Adrenal gland (tissue), 12 donors: ENCODE results near the gene RHOH. TPM values are rescaled to one million over a fixed set of nuclear protein-coding genes. Genes with fewer than 3 reads are reported as not detected.

Experiments used
- DNase-seq, 7 donors: peaks; one replicate each; pipeline ENCODE4 v3.0.0-alpha.2; 2019 to 2020
- H3K27ac ChIP-seq, 5 donors: fragments of 200-600 bp; sonication (generic) in 4 of 5; 1 replicate in 3 of 5; 2 replicates in 2 of 5; pipeline versions ENCODE4 v1.5.1 to v1.8.0; 2016 to 2020; ENCODE audit warnings: mild to moderate bottlenecking in 1 of 5
- H3K27me3 ChIP-seq: fragments of 200-600 bp; 2 replicates; pipeline ENCODE4 v1.8.0; 2021
- H3K36me3 ChIP-seq, 2 donors: fragments of 200-600 bp; replicated peaks in 1 of 2; 1 replicate in 1 of 2; 2 replicates in 1 of 2; pipeline versions ENCODE4 v1.5.1 to v1.8.0; 2018 to 2022
- H3K4me1 ChIP-seq, 2 donors: fragments of 200-600 bp; replicated peaks in 1 of 2; 1 replicate in 1 of 2; 2 replicates in 1 of 2; pipeline versions ENCODE4 v1.5.1 to v1.8.0; 2018 to 2021
- H3K4me3 ChIP-seq, 4 donors: fragments of 200-600 bp; sonication (generic) in 3 of 4; one replicate each; pipeline ENCODE4 v1.5.1; 2016 to 2018
- H3K9me3 ChIP-seq, 3 donors: fragments of 200-600 bp; sonication (generic) in 1 of 3; replicated peaks in 1 of 3; 1 replicate in 2 of 3; 2 replicates in 1 of 3; pipeline versions ENCODE4 v1.5.1 to v1.8.0; 2016 to 2021
- POLR2A ChIP-seq, 2 donors: fragments of 450-650 bp; IDR thresholded peaks; one replicate each; pipeline ENCODE4 v1.6.1; 2017; ENCODE audit warnings: antibody characterized with exemption in 2 of 2, mild to moderate bottlenecking in 2 of 2, moderate library complexity in 1 of 2
- WGBS, 4 donors: extraction: QIAGEN DNeasy Blood & Tissue Kit in 2 of 4; methylation state at CpG; one replicate each; pipeline versions ENCODE4 v1.1.5 to v1.1.7; 2013 to 2017; 5-methylcytosine and 5-hydroxymethylcytosine counted together
- intact Hi-C, 2 donors: fragments of 100-400 bp; cut with DNase I; formaldehyde crosslinking; loops; one replicate each; pipeline versions ENCODE4 v1.14.1 to v1.15.0; 2022 to 2023
- polyA plus RNA-seq, 3 donors: library from polyadenylated mRNA; stranded (reverse); fragments of 200-250 nt in 2 of 3; fragments of 350-450 nt in 1 of 3; fragmentation: Illumina TruSeq in 1 of 3; extraction: RNeasy Lipid Tissue Mini Kit (QIAGEN cat#74804) in 1 of 3; gene quantifications; one replicate each; pipeline ENCODE4 v1.2.3, GENCODE V29; 2013 to 2014
- total RNA-seq, 9 donors: library from RNA; depleted of rRNA in 4 of 9; stranded (reverse); fragments of >200 nt in 4 of 9; fragments of 120-200 nt in 1 of 9; fragmentation: NEBNext Ultra II Directional in 1 of 9; extraction: Animal tissue kit (Norgen Biotek cat#: 25700) in 1 of 9; gene quantifications; one replicate each; pipeline versions ENCODE4 v1.1.0 to v1.2.4, GENCODE V29; 2013 to 2023
- TF ChIP-seq, protein P1 (sequence below), 6 experiments: fragments of 450-650 bp in 4 of 6; fragments of 200-600 bp in 2 of 6; sonication (generic) in 1 of 6; IDR thresholded peaks; 1 replicate in 5 of 6; 2 replicates in 1 of 6; pipeline versions ENCODE4 v1.5.1 to v1.8.0; 2016 to 2021; ENCODE audit warnings: antibody characterized with exemption in 6 of 6, mild to moderate bottlenecking in 2 of 6, moderate library complexity in 1 of 6
- donor health status: healthy with polysubstance abuse.
- donor health status: Bipolar disorder and iron deficiency.
- donor health status: DM: yes; HTN: yes; CAD: no.
- donor health status: DM: no; HTN: no; CAD: no.
- donor health status: DM: no; HTN: no; CAD: no.
- donor health status: DM: yes; HTN: yes; CAD: no.

RHOH gene
- total and polyA plus RNA-seq, 12 donors, result 0.33 to 3.4 (median 0.96) TPM; not detected in 1

DNA sequence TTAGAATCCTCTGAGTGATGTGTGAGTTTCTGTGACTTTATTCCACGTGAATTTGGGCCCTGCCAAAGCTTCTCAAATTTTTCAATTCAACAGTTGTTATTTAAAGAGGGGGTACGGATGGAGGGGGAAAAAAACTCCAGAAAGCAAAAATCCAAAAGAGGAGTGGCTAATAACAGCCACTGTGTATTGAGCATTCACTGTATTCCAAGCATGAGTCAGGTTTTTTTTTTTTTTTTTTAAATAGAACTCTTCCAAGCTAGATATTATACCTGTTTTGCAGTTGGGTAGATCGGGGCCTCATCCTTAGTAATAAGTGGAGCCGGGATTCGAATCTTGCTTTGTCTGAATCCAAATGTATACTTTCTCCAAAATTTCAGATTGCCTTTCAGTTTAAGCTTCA is 6.4 kb upstream of the RHOH start:
- 83 to 87% (median 85%) methylated on average over 5 of the region's 5 CpGs for WGBS, 4 donors
- no peaks in the 10 kb centered on the region for H3K9me3 ChIP-seq
- H3K27me3 ChIP-seq, result no peaks in the 10 kb centered on the region
- no peaks in the 10 kb centered on the region for H3K36me3 ChIP-seq
- TF ChIP-seq, protein P1, sequence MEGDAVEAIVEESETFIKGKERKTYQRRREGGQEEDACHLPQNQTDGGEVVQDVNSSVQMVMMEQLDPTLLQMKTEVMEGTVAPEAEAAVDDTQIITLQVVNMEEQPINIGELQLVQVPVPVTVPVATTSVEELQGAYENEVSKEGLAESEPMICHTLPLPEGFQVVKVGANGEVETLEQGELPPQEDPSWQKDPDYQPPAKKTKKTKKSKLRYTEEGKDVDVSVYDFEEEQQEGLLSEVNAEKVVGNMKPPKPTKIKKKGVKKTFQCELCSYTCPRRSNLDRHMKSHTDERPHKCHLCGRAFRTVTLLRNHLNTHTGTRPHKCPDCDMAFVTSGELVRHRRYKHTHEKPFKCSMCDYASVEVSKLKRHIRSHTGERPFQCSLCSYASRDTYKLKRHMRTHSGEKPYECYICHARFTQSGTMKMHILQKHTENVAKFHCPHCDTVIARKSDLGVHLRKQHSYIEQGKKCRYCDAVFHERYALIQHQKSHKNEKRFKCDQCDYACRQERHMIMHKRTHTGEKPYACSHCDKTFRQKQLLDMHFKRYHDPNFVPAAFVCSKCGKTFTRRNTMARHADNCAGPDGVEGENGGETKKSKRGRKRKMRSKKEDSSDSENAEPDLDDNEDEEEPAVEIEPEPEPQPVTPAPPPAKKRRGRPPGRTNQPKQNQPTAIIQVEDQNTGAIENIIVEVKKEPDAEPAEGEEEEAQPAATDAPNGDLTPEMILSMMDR (IDR thresholded peaks at IDR 0.05), result no peak
- no peak for TF ChIP-seq POLR2A (IDR thresholded peaks at IDR 0.05)
- DNase-seq, result no peak
- H3K4me3 ChIP-seq, result no peak overlapping the region
- no peaks in the 10 kb centered on the region for H3K4me1 ChIP-seq
- intact Hi-C loops, result no loop called here
- H3K27ac ChIP-seq, result no peak overlapping the region

DNA sequence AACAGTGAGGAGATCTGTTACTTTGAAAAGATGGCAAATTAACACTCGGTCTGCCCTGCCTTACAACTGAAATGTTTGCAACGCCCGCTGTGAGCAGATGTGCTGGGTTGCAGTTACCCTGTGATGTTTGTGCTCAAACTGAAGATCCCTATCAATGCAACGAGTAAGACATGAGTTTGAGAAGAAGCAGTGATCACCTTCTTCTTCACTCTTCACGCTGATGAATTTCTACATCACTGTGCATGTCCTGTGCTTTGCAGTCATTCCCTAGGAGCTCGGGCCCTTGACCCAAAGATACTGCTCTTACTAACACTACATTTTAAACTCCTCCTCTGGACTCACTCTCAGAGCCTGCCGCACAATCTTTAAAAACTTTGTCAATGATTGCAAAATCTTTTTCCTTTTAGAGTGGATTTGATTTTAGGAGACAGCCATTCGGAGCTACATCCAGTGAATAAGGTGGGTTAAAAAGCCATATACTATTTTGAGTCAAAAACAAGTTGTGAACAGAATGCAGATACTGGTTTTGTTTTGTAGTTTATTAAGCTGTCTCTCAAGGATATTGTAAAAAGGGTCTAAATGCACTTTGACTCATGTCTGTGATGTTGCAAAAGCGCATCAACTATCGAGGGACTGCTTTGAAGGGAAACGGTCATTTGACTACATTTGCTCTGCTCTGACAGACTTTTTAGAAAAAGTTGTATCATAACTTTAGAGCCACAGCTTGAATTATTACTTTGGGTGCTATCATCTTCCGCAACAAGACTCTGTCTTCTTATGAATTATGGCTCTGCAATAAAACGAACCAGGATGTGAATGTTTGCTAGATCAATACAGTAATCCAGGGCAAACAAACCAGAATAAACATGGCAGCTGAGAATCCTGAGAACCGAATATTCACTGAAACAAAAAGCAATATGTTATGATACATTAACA is 5.7 kb upstream of the RHOH start:
- no peak for TF ChIP-seq POLR2A (IDR thresholded peaks at IDR 0.05)
- TF ChIP-seq, protein P1 (IDR thresholded peaks at IDR 0.05), result no peak
- Histone ChIP-seq H3K4me3 (no peak overlapping the region), H3K27ac (no peak overlapping the region), H3K9me3 (no peaks in the 10 kb centered on the region), H3K36me3 (no peaks in the 10 kb centered on the region), H3K27me3 (no peaks in the 10 kb centered on the region), H3K4me1 (no peaks in the 10 kb centered on the region)
- 55 to 61% (median 57%) methylated on average over 14 of the region's 14 CpGs for WGBS, 4 donors
- DNase-seq, result no peak
- intact Hi-C loops, result no loop called here

GRCh38 chr4:40192114-40193015 is 4.5 kb upstream of the RHOH start:
- Histone ChIP-seq H3K4me3 (no peak overlapping the region), H3K36me3 (no peaks in the 10 kb centered on the region), H3K4me1 (no peaks in the 10 kb centered on the region), H3K9me3 (no peaks in the 10 kb centered on the region), H3K27me3 (no peaks in the 10 kb centered on the region), H3K27ac (no peak overlapping the region)
- DNase-seq, result no peak
- intact Hi-C loops, result no loop called here
- no peak for TF ChIP-seq POLR2A (IDR thresholded peaks at IDR 0.05)
- TF ChIP-seq, protein P1 (IDR thresholded peaks at IDR 0.05), result no peak
- WGBS, 4 donors, result 68 to 77% (median 72%) methylated on average over 8 of the region's 8 CpGs

- Histone ChIP-seq H3K4me1 (no peaks in the 10 kb centered on the region), H3K27ac (no peak overlapping the region), H3K36me3 (no peaks in the 10 kb centered on the region), H3K4me3 (no peak overlapping the region), H3K27me3 (no peaks in the 10 kb centered on the region), H3K9me3 (no peaks in the 10 kb centered on the region)
- no peak for DNase-seq
- intact Hi-C loops, result no loop called here
- WGBS, 4 donors, result 63 to 83% (median 66%) methylated on average over 11 of the region's 11 CpGs
- TF ChIP-seq POLR2A (IDR thresholded peaks at IDR 0.05), result no peak
- TF ChIP-seq, protein P1 (IDR thresholded peaks at IDR 0.05), result no peak
Observed at GRCh38 chr4:40193016-40193571, 3.7 kb upstream of the RHOH start.
